ENCODE results near the gene GRIK4. TPM values are rescaled to one million over a fixed set of nuclear protein-coding genes. Genes with fewer than 3 reads are reported as not detected.

Gene GRIK4
- total RNA-seq, 1 experiment from 2014 or later: 3.3 TPM

DNA sequence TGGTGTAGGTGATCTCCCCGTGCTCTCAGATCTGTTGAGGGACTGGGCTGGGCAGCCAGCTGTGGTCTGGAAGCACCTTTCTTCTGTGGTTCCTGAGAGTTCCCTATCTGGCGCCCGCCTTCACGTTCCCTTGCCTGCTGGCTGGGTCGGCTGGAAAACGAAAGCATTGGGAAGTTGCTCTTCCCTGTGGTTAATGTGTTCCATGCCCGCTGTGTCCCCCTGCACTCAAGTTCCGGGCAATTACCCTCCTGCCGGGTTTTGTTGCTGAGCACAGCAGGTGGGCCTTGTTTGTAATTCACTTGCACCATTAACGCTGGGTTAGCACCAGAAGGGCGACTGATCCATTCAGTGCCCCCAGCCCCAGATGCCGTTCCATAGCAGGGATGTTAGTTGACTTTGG is 134.1 kb downstream of the GRIK4 start (continued):
- peak; percentile 67; the same call in 1 of the 2 replicates for TF ChIP-seq ZMAT4 (CRISPR knock-in tag; IDR thresholded peaks at IDR 0.05)
- peak; percentile 88 for TF ChIP-seq FOXP1 (CRISPR knock-in tag; IDR thresholded peaks at IDR 0.05; ENCODE audit: borderline replicate concordance)
- TF ChIP-seq PRRX2 (CRISPR knock-in tag; IDR thresholded peaks at IDR 0.05): peak; percentile 59; the same call in 1 of the 2 replicates
- TF ChIP-seq, protein P1, sequence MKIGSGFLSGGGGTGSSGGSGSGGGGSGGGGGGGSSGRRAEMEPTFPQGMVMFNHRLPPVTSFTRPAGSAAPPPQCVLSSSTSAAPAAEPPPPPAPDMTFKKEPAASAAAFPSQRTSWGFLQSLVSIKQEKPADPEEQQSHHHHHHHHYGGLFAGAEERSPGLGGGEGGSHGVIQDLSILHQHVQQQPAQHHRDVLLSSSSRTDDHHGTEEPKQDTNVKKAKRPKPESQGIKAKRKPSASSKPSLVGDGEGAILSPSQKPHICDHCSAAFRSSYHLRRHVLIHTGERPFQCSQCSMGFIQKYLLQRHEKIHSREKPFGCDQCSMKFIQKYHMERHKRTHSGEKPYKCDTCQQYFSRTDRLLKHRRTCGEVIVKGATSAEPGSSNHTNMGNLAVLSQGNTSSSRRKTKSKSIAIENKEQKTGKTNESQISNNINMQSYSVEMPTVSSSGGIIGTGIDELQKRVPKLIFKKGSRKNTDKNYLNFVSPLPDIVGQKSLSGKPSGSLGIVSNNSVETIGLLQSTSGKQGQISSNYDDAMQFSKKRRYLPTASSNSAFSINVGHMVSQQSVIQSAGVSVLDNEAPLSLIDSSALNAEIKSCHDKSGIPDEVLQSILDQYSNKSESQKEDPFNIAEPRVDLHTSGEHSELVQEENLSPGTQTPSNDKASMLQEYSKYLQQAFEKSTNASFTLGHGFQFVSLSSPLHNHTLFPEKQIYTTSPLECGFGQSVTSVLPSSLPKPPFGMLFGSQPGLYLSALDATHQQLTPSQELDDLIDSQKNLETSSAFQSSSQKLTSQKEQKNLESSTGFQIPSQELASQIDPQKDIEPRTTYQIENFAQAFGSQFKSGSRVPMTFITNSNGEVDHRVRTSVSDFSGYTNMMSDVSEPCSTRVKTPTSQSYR (CRISPR knock-in tag; IDR thresholded peaks at IDR 0.05): peak; percentile 28; the same call in 1 of the 2 replicates
- TF ChIP-seq ZNF121 (CRISPR knock-in tag; IDR thresholded peaks at IDR 0.05): no peak
- TF ChIP-seq SP1 (CRISPR knock-in tag; conservative IDR thresholded peaks at IDR 0.05): peak; percentile 81
- TF ChIP-seq, protein P2, sequence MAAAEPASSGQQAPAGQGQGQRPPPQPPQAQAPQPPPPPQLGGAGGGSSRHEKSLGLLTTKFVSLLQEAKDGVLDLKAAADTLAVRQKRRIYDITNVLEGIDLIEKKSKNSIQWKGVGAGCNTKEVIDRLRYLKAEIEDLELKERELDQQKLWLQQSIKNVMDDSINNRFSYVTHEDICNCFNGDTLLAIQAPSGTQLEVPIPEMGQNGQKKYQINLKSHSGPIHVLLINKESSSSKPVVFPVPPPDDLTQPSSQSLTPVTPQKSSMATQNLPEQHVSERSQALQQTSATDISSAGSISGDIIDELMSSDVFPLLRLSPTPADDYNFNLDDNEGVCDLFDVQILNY (CRISPR knock-in tag; IDR thresholded peaks at IDR 0.05): 0 out of 2 replicates have a peak, but pooled peaks have one; percentile 62
- TF ChIP-seq CBFB (CRISPR knock-in tag; IDR thresholded peaks at IDR 0.05; ENCODE audit: low read depth): peak; percentile 54; the same call in 1 of the 2 replicates
- no peak for TF ChIP-seq HMGXB4 (CRISPR knock-in tag; IDR thresholded peaks at IDR 0.05)
- no peak for TF ChIP-seq ATF1 (CRISPR knock-in tag; IDR thresholded peaks at IDR 0.05)
- TF ChIP-seq ESRRA (CRISPR knock-in tag; IDR thresholded peaks at IDR 0.05; ENCODE audit: borderline replicate concordance): peak; percentile 65; the same call in 1 of the 2 replicates
- TF ChIP-seq ZNF232 (CRISPR knock-in tag; IDR thresholded peaks at IDR 0.05): 0 out of 2 replicates have a peak, but pooled peaks have one; percentile 18
- no peak for TF ChIP-seq MLX (CRISPR knock-in tag; IDR thresholded peaks at IDR 0.05)
- no peak for TF ChIP-seq MAX (CRISPR knock-in tag; IDR thresholded peaks at IDR 0.05)
- 0 out of 2 replicates have a peak, but pooled peaks have one; percentile 27 for TF ChIP-seq RELA (CRISPR knock-in tag; IDR thresholded peaks at IDR 0.05; ENCODE audit: borderline replicate concordance)
- peak; percentile 99 for TF ChIP-seq ZNF423 (CRISPR knock-in tag; IDR thresholded peaks at IDR 0.05)
- TF ChIP-seq ZNF138 (CRISPR knock-in tag; conservative IDR thresholded peaks at IDR 0.05): no peak; the same call in 1 of the 2 replicates
- TF ChIP-seq GABPB1 (CRISPR knock-in tag; IDR thresholded peaks at IDR 0.05): no peak
- no peak for TF ChIP-seq IRF2 (CRISPR knock-in tag; IDR thresholded peaks at IDR 0.05; ENCODE audit: borderline replicate concordance, low read depth)
- no peak for TF ChIP-seq MXD4 (CRISPR knock-in tag; IDR thresholded peaks at IDR 0.05; ENCODE audit: borderline replicate concordance)
- TF ChIP-seq, protein P3, sequence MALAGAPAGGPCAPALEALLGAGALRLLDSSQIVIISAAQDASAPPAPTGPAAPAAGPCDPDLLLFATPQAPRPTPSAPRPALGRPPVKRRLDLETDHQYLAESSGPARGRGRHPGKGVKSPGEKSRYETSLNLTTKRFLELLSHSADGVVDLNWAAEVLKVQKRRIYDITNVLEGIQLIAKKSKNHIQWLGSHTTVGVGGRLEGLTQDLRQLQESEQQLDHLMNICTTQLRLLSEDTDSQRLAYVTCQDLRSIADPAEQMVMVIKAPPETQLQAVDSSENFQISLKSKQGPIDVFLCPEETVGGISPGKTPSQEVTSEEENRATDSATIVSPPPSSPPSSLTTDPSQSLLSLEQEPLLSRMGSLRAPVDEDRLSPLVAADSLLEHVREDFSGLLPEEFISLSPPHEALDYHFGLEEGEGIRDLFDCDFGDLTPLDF (CRISPR knock-in tag; IDR thresholded peaks at IDR 0.05): no peak
- TF ChIP-seq ZNF416 (CRISPR knock-in tag; IDR thresholded peaks at IDR 0.05): no peak
- TF ChIP-seq, protein P4, sequence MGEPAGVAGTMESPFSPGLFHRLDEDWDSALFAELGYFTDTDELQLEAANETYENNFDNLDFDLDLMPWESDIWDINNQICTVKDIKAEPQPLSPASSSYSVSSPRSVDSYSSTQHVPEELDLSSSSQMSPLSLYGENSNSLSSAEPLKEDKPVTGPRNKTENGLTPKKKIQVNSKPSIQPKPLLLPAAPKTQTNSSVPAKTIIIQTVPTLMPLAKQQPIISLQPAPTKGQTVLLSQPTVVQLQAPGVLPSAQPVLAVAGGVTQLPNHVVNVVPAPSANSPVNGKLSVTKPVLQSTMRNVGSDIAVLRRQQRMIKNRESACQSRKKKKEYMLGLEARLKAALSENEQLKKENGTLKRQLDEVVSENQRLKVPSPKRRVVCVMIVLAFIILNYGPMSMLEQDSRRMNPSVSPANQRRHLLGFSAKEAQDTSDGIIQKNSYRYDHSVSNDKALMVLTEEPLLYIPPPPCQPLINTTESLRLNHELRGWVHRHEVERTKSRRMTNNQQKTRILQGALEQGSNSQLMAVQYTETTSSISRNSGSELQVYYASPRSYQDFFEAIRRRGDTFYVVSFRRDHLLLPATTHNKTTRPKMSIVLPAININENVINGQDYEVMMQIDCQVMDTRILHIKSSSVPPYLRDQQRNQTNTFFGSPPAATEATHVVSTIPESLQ (CRISPR knock-in tag; IDR thresholded peaks at IDR 0.05): no peak
- TF ChIP-seq FOXP4 (CRISPR knock-in tag; IDR thresholded peaks at IDR 0.05): peak; percentile 97; the same call in 1 of the 2 replicates
- TF ChIP-seq, protein P5, sequence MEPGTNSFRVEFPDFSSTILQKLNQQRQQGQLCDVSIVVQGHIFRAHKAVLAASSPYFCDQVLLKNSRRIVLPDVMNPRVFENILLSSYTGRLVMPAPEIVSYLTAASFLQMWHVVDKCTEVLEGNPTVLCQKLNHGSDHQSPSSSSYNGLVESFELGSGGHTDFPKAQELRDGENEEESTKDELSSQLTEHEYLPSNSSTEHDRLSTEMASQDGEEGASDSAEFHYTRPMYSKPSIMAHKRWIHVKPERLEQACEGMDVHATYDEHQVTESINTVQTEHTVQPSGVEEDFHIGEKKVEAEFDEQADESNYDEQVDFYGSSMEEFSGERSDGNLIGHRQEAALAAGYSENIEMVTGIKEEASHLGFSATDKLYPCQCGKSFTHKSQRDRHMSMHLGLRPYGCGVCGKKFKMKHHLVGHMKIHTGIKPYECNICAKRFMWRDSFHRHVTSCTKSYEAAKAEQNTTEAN (CRISPR knock-in tag; IDR thresholded peaks at IDR 0.05): 0 out of 2 replicates have a peak, but pooled peaks have one; percentile 59
- TF ChIP-seq EMX1 (CRISPR knock-in tag; IDR thresholded peaks at IDR 0.05): no peak
- no peak for TF ChIP-seq NR2C2 (CRISPR knock-in tag; IDR thresholded peaks at IDR 0.05)

All from WTC11 (cell line).